22Rv1 (cell line): Measurements from ENCODE around the gene CDRT4.

Experiments used
- ZFX ChIP-seq: fragments of 450-650 bp; IDR thresholded peaks from 2 replicates; pipeline ENCODE4 v1.6.1; 2017; ENCODE audit warnings: antibody characterized with exemption, borderline replicate concordance
- TF ChIP-seq, protein P1 (sequence below): fragments of 450-650 bp; IDR thresholded peaks from 2 replicates; pipeline ENCODE4 v1.5.1; 2017; ENCODE audit warnings: mild to moderate bottlenecking

DNA sequence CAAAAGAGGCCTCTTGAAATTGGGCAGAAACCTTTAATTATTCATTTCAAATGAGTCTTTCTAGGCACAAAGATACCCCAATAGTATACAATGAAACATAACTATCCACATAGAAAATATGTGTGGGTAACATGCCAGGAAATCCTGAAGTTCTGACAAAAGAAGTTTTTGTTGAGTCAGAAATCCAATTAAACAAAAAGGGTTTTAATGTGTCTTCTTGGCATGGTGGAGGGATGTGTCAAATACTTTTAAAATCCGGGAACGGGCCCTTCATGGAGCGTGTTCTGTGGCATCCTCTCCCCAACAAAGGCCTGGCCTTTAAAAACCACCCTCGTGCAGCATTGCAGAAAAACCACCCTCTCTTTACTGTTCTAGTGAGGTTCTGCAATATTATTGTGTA, 14.2 kb downstream of the CDRT4 start:
- TF ChIP-seq, protein P1, sequence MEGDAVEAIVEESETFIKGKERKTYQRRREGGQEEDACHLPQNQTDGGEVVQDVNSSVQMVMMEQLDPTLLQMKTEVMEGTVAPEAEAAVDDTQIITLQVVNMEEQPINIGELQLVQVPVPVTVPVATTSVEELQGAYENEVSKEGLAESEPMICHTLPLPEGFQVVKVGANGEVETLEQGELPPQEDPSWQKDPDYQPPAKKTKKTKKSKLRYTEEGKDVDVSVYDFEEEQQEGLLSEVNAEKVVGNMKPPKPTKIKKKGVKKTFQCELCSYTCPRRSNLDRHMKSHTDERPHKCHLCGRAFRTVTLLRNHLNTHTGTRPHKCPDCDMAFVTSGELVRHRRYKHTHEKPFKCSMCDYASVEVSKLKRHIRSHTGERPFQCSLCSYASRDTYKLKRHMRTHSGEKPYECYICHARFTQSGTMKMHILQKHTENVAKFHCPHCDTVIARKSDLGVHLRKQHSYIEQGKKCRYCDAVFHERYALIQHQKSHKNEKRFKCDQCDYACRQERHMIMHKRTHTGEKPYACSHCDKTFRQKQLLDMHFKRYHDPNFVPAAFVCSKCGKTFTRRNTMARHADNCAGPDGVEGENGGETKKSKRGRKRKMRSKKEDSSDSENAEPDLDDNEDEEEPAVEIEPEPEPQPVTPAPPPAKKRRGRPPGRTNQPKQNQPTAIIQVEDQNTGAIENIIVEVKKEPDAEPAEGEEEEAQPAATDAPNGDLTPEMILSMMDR, result no peak
- no peak for TF ChIP-seq ZFX
